Gastroesophageal sphincter (tissue), 3 donors: ENCODE measurements around the gene RDH11.

Experiments
- POLR2A ChIP-seq, 2 donors: fragments of 450-650 bp; IDR thresholded peaks; one replicate each; pipeline ENCODE4 v1.6.1; 2017; ENCODE audit warnings: antibody characterized with exemption in 2 of 2, mild to moderate bottlenecking in 2 of 2, moderate library complexity in 1 of 2
- TF ChIP-seq, protein P1 (sequence below), 4 experiments: fragments of 200-600 bp in 2 of 4; fragments of 450-650 bp in 2 of 4; sonication (generic) in 1 of 4; IDR thresholded peaks; one replicate each; pipeline ENCODE4 v1.5.1; 2017 to 2019; ENCODE audit warnings: antibody characterized with exemption in 4 of 4, mild to moderate bottlenecking in 2 of 4, moderate library complexity in 2 of 4

DNA sequence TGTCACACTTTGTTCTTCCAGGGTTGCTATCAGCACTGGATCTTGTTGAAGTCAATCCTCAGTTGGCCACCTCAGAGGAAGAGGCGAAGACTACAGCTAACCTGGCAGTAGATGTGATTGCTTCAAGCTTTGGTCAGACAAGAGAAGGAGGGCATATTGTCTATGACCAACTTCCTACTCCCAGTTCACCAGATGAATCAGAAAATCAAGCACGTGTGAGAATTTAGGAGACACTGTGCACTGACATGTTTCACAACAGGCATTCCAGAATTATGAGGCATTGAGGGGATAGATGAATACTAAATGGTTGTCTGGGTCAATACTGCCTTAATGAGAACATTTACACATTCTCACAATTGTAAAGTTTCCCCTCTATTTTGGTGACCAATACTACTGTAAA is 44.9 kb downstream of the RDH11 start:
- TF ChIP-seq, protein P1, sequence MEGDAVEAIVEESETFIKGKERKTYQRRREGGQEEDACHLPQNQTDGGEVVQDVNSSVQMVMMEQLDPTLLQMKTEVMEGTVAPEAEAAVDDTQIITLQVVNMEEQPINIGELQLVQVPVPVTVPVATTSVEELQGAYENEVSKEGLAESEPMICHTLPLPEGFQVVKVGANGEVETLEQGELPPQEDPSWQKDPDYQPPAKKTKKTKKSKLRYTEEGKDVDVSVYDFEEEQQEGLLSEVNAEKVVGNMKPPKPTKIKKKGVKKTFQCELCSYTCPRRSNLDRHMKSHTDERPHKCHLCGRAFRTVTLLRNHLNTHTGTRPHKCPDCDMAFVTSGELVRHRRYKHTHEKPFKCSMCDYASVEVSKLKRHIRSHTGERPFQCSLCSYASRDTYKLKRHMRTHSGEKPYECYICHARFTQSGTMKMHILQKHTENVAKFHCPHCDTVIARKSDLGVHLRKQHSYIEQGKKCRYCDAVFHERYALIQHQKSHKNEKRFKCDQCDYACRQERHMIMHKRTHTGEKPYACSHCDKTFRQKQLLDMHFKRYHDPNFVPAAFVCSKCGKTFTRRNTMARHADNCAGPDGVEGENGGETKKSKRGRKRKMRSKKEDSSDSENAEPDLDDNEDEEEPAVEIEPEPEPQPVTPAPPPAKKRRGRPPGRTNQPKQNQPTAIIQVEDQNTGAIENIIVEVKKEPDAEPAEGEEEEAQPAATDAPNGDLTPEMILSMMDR (IDR thresholded peaks at IDR 0.05), result no peak
- no peak for TF ChIP-seq POLR2A (IDR thresholded peaks at IDR 0.05)
